ENCODE data around the gene AGAP1. TPM values are rescaled to one million over a fixed set of nuclear protein-coding genes. Genes with fewer than 3 reads are reported as not detected.

The AGAP1 gene
- total and polyA plus RNA-seq, 8 donors: 5.0 to 27.6 (median 17.4) TPM

DNA sequence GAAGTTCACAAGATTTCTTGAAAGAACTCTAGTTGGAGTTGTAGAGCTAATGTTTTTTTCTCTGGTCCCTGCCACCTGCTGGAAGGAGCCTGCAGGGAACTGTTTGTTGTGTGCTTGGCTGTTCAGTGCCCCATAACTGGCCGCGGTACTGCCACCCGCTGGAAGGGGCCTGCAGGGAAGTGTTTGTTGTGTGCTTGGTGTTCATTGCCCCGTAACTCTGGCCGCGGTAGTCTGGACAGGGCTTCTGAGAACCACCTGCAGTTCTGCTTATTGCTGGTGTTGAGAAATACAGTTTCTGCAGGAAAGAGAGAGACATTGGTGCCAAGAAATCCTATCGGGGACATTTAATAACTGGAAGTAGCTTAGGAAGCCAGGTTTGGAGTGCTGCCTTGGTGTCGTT lies 58.1 kb downstream of the AGAP1 start:
- no peak for FAIRE-seq
- Histone ChIP-seq H3K4me3 (no peak overlapping the region), H3K27me3 (no peaks in the 10 kb centered on the region), H3K36me3 (no peaks in the 10 kb centered on the region), H3K9me3 (no peaks in the 10 kb centered on the region), H3K4me1 (peaks cover 6 to 18% (median 8%) of the 10 kb centered on the region in 3 donors), H3K27ac (no peak overlapping the region)
- intact Hi-C loops (cut with DNase I): no loop called here
- WGBS, 2 donors: 10 to 14% methylated on average over 8 of the region's 8 CpGs
- DNase-seq: peak; percentile 31 to 79 (median 53)
- peak; percentile 81 to 91 (median 86) for ATAC-seq
- TF ChIP-seq, protein P1, sequence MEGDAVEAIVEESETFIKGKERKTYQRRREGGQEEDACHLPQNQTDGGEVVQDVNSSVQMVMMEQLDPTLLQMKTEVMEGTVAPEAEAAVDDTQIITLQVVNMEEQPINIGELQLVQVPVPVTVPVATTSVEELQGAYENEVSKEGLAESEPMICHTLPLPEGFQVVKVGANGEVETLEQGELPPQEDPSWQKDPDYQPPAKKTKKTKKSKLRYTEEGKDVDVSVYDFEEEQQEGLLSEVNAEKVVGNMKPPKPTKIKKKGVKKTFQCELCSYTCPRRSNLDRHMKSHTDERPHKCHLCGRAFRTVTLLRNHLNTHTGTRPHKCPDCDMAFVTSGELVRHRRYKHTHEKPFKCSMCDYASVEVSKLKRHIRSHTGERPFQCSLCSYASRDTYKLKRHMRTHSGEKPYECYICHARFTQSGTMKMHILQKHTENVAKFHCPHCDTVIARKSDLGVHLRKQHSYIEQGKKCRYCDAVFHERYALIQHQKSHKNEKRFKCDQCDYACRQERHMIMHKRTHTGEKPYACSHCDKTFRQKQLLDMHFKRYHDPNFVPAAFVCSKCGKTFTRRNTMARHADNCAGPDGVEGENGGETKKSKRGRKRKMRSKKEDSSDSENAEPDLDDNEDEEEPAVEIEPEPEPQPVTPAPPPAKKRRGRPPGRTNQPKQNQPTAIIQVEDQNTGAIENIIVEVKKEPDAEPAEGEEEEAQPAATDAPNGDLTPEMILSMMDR (IDR thresholded peaks at IDR 0.05): peak in 3 of 4 donors; percentile 11 to 39 (median 37)

DNA sequence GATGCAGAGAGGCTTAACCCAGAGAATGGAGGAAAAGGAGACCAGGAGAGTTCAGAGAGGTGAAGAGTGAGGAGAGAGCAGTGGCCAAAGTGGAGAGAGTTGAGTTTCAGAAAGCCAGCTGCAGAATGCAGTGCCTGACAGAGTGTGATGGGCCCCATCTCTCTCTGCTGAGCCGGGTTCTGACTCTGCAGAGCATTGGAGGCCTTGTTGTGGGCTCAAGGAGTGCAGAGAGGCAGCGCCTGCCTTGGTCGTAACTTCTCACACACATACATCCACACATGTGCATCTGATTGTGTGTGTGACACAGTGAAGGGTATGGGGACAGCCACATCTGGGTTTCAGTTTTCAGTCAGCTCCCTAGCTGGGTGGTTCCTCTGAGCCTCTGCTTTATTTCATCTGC lies 58.8 kb downstream of the AGAP1 start:
- no peak overlapping the region for H3K27ac ChIP-seq
- intact Hi-C loops (cut with DNase I): no loop called here

DNA sequence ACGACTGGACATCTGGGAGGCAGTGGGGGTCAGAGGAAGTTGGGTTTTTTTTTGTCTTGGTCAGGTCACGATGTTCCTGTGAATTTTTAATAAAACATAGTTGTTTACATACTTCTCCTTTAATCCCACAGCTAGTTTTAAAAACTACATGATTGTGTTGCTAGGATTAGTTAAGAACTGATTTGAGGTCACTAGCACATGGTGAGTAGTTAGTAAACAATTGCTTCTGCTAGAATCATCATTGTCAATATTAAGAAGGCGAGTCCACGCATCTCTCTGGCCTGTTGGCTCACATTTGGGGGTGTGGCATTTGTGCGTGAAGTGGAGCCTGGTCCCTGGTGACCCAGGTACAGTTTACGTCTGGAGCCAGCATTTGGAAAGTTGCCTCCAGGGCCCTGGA lies 59.4 kb downstream of the AGAP1 start:
- H3K4me3 ChIP-seq: no peak overlapping the region
- H3K27me3 ChIP-seq: no peaks in the 10 kb centered on the region
- TF ChIP-seq, protein P1 (IDR thresholded peaks at IDR 0.05): no peak
- FAIRE-seq (no peak), DNase-seq (peak in 1 of 6 donors; percentile 27), ATAC-seq (no peak)
- intact Hi-C loops (cut with DNase I): no loop called here
- H3K4me1 ChIP-seq: peaks cover 6 to 18% (median 8%) of the 10 kb centered on the region in 3 donors
- WGBS, 2 donors: 60 to 63% methylated on average over 6 of the region's 6 CpGs
- H3K9me3 ChIP-seq: no peaks in the 10 kb centered on the region
- H3K27ac ChIP-seq: peak overlapping the region in 2 of 4 donors; percentile 7 to 60
- no peaks in the 10 kb centered on the region for H3K36me3 ChIP-seq

More for the DNA sequence above, 58.8 kb downstream of the AGAP1 start:
- 92 to 98% methylated on average over 3 of the region's 3 CpGs for WGBS, 2 donors
- Histone ChIP-seq H3K9me3 (no peaks in the 10 kb centered on the region), H3K36me3 (no peaks in the 10 kb centered on the region), H3K4me3 (no peak overlapping the region), H3K27me3 (no peaks in the 10 kb centered on the region), H3K4me1 (peaks cover 6 to 18% (median 8%) of the 10 kb centered on the region in 3 donors)
- ATAC-seq (no peak), DNase-seq (peak in 1 of 6 donors; percentile 9), FAIRE-seq (no peak)
- TF ChIP-seq, protein P1 (IDR thresholded peaks at IDR 0.05): no peak

DNA sequence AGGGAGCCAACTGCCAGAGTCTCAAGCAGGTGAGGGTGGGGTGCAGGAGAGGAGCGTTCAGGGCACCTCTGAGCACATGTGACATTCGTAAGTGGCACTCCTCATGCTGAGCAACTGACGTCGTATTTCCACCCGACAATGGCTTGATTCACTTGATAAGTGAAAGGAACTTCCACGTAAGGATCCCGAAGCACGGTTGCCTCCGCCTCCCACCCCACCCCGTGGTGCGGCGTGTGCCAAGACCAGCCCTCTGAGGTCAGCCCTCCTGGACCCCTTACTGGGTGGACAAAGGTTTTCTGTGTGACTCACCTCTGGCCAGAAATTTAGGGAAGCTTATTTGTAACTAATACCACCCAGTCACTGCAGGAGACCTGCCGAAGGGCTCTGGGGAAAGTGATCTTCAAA lies 59.9 kb downstream of the AGAP1 start:
- intact Hi-C loops (cut with DNase I): no loop called here
- Histone ChIP-seq H3K27ac (peak overlapping the region in 2 of 4 donors; percentile 7 to 60), H3K27me3 (no peaks in the 10 kb centered on the region), H3K4me3 (no peak overlapping the region), H3K9me3 (no peaks in the 10 kb centered on the region), H3K36me3 (no peaks in the 10 kb centered on the region), H3K4me1 (peaks cover 6 to 18% (median 8%) of the 10 kb centered on the region in 3 donors)
- no peak for FAIRE-seq
- WGBS, 2 donors: 66 to 73% methylated on average over 13 of the region's 13 CpGs
- TF ChIP-seq, protein P1 (IDR thresholded peaks at IDR 0.05): no peak
- peak in 3 of 4 donors; percentile 42 to 47 (median 44) for ATAC-seq
- DNase-seq: peak in 3 of 6 donors; percentile 29 to 53 (median 37)

DNA sequence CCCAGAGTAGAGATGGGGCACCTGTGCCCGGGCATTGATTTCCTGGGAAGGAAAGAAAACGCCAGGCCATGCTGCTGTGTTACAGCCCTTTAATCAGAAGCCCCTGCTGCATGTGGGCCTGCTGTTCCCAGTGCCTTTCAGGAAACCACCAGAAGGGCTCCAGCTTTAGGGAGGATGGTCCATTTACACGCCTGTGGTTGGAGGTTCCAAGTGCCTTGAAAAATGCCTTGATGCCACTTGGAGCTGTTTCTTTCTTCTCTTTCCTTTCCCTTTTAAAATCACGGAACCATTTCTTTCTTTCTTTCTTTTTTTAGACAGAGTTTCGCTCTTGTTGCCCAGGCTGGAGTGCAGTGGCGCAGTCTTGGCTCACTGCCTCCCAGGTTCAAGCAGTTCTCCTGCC lies 60.5 kb downstream of the AGAP1 start:
- Histone ChIP-seq H3K4me1 (peaks cover 6 to 18% (median 8%) of the 10 kb centered on the region in 3 donors), H3K4me3 (no peak overlapping the region), H3K36me3 (no peaks in the 10 kb centered on the region), H3K27ac (peak overlapping the region in 2 of 4 donors; percentile 7 to 60), H3K27me3 (no peaks in the 10 kb centered on the region), H3K9me3 (no peaks in the 10 kb centered on the region)
- ATAC-seq: no peak
- peak in 1 of 6 donors; percentile 11 for DNase-seq
- WGBS, 2 donors: 90 to 94% methylated on average over 6 of the region's 6 CpGs
- intact Hi-C loops (cut with DNase I): no loop called here
- FAIRE-seq: no peak
- TF ChIP-seq, protein P1 (IDR thresholded peaks at IDR 0.05): no peak
